ENCODE measurements around the gene ZNF438.

DNA sequence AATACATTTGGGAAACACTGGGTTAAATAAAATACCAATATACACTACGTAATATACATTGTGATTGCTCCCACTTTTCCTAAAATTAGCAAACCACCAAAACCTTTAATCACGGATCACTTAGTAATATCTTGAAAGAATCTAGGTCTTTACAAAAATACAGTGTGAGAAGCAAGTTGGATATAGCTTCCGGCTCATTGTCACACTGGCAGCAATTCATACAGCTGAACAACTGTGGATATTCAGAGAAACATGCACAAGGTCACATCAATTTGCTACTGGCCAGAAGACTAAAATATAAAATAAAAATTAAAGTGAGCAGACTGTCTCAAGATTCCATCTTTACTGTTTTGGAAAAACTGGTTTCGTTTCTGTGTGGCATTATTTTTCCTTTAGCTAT lies 69.1 kb downstream of the ZNF438 start:
- TF ChIP-seq TAF1 (CRISPR knock-in tag; IDR thresholded peaks at IDR 0.05): no peak
- TF ChIP-seq ZNF556 (CRISPR knock-in tag; IDR thresholded peaks at IDR 0.05; ENCODE audit: borderline replicate concordance): no peak
- no peak for TF ChIP-seq HDAC1 (CRISPR knock-in tag; IDR thresholded peaks at IDR 0.05)
- TF ChIP-seq MAFG (CRISPR knock-in tag; IDR thresholded peaks at IDR 0.05): no peak
- TF ChIP-seq POLR2AphosphoS5 (IDR thresholded peaks at IDR 0.05; ENCODE audit: low read depth, low read length): no peak
- no peak for TF ChIP-seq CREM (IDR thresholded peaks at IDR 0.05)
- TF ChIP-seq CREM (CRISPR knock-in tag; IDR thresholded peaks at IDR 0.05): no peak
- no peak for TF ChIP-seq ATRX (CRISPR knock-in tag; IDR thresholded peaks at IDR 0.05; ENCODE audit: borderline replicate concordance)
- no peak for TF ChIP-seq RAD21 (CRISPR knock-in tag; IDR thresholded peaks at IDR 0.05)
- TF ChIP-seq ZNF160 (CRISPR knock-in tag; IDR thresholded peaks at IDR 0.05): no peak
- no peak for TF ChIP-seq EP300 (IDR thresholded peaks at IDR 0.05; ENCODE audit: low read depth in 2 of 2, low read length in 2 of 2)
- no peak for TF ChIP-seq EP300 (CRISPR knock-in tag; IDR thresholded peaks at IDR 0.05; ENCODE audit: borderline replicate concordance)
- TF ChIP-seq, protein P1, sequence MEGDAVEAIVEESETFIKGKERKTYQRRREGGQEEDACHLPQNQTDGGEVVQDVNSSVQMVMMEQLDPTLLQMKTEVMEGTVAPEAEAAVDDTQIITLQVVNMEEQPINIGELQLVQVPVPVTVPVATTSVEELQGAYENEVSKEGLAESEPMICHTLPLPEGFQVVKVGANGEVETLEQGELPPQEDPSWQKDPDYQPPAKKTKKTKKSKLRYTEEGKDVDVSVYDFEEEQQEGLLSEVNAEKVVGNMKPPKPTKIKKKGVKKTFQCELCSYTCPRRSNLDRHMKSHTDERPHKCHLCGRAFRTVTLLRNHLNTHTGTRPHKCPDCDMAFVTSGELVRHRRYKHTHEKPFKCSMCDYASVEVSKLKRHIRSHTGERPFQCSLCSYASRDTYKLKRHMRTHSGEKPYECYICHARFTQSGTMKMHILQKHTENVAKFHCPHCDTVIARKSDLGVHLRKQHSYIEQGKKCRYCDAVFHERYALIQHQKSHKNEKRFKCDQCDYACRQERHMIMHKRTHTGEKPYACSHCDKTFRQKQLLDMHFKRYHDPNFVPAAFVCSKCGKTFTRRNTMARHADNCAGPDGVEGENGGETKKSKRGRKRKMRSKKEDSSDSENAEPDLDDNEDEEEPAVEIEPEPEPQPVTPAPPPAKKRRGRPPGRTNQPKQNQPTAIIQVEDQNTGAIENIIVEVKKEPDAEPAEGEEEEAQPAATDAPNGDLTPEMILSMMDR (CRISPR knock-in tag; IDR thresholded peaks at IDR 0.05): no peak
- TF ChIP-seq, protein P2, sequence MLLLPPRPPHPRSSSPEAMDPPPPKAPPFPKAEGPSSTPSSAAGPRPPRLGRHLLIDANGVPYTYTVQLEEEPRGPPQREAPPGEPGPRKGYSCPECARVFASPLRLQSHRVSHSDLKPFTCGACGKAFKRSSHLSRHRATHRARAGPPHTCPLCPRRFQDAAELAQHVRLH (CRISPR knock-in tag; IDR thresholded peaks at IDR 0.05; ENCODE audit: borderline replicate concordance, low read depth): no peak

All from HepG2 (cell line).